Erythroblast (primary cell): ENCODE measurements around the gene SOAT1.

Experiments used
- GATA1 ChIP-seq: IDR thresholded peaks from 2 replicates; pipeline ENCODE4 v1.6.1; 2011; ENCODE audit warnings: low read depth, mild to moderate bottlenecking, control low read depth, low read length, moderate library complexity
- POLR2A ChIP-seq: IDR thresholded peaks from 2 replicates; pipeline ENCODE4 v1.6.1; 2011; ENCODE audit warnings: mild to moderate bottlenecking, low read length

DNA sequence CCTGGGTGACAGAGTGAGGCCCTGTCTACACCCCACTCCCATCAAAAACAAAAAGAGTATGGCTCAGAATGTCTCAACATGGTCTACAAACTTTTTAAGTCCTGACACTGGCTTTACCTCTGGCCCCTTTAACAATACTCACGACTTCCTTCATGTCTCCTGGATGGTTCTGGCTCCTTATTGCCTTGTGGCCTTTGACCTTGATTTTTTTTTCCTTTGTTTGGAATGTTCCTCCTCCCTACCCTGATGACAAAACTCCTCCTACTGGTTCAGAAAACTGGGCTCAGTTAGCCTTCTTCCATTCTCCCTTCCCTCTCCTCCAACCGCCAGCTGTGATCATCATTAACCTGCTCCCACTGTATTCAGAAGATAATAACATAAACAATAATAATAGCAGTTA is 4.6 kb upstream of the SOAT1 start:
- TF ChIP-seq POLR2A = no peak
- TF ChIP-seq GATA1 = no peak
